ENCODE measurements around the gene PERCC1.

PERCC1 gene

GRCh38 chr16:1442697-1443096 is 11.8 kb downstream of the PERCC1 start:
- Histone ChIP-seq H3K4me1 (ENCODE audit: control insufficient read depth, insufficient read depth, low read length, poor library complexity, severe bottlenecking) (no peaks in the 10 kb centered on the region), H3K27me3 (replicated peaks; ENCODE audit: control insufficient read depth, insufficient read depth, low read length, poor library complexity, severe bottlenecking) (no peaks in the 10 kb centered on the region), H3K36me3 (ENCODE audit: control insufficient read depth, insufficient read depth, low read length) (peaks cover 12% of the 10 kb centered on the region), H3K4me3 (ENCODE audit: insufficient read depth, low read depth, low read length, poor library complexity, severe bottlenecking) (no peak overlapping the region), H3K9me3 (ENCODE audit: control insufficient read depth, low read length) (no peaks in the 10 kb centered on the region), H3K27ac (ENCODE audit: insufficient read depth, low read length, poor library complexity, severe bottlenecking) (no peak overlapping the region)
- DNase-seq = no peak

- H3K27ac ChIP-seq (ENCODE audit: insufficient read depth, low read length, poor library complexity, severe bottlenecking) = no peak overlapping the region
- no peaks in the 10 kb centered on the region for H3K27me3 ChIP-seq (replicated peaks; ENCODE audit: control insufficient read depth, insufficient read depth, low read length, poor library complexity, severe bottlenecking)
- H3K4me3 ChIP-seq (ENCODE audit: insufficient read depth, low read depth, low read length, poor library complexity, severe bottlenecking) = no peak overlapping the region
These were observed 12.6 kb downstream of the PERCC1 start for GRCh38 chr16:1443403-1443973.

GRCh38 chr16:1443980-1444729 is 13.3 kb downstream of the PERCC1 start, which contains the start of gene CCDC154:
Gene CCDC154 (minus strand): TSS chr16:1444556. CDS start chr16:1444322, 234 bp downstream.
- Histone ChIP-seq H3K4me3 (ENCODE audit: insufficient read depth, low read depth, low read length, poor library complexity, severe bottlenecking) (no peak within 1 kb of the TSS), H3K27ac (ENCODE audit: insufficient read depth, low read length, poor library complexity, severe bottlenecking) (no peak within 1 kb of the TSS), H3K4me1 (ENCODE audit: control insufficient read depth, insufficient read depth, low read length, poor library complexity, severe bottlenecking) (no peaks in the 10 kb centered on the region), H3K27me3 (replicated peaks; ENCODE audit: control insufficient read depth, insufficient read depth, low read length, poor library complexity, severe bottlenecking) (no peaks in the 10 kb centered on the region), H3K36me3 (ENCODE audit: control insufficient read depth, insufficient read depth, low read length) (peaks cover 21% of the 10 kb centered on the region), H3K9me3 (ENCODE audit: control insufficient read depth, low read length) (no peaks in the 10 kb centered on the region)
- DNase-seq = no peak

More at GRCh38 chr16:1443403-1443973, 12.6 kb downstream of the PERCC1 start:
- DNase-seq = no peak
- H3K4me1 ChIP-seq (ENCODE audit: control insufficient read depth, insufficient read depth, low read length, poor library complexity, severe bottlenecking) = no peaks in the 10 kb centered on the region
- H3K36me3 ChIP-seq (ENCODE audit: control insufficient read depth, insufficient read depth, low read length) = peaks cover 19% of the 10 kb centered on the region
- H3K9me3 ChIP-seq (ENCODE audit: control insufficient read depth, low read length) = no peaks in the 10 kb centered on the region

DNA sequence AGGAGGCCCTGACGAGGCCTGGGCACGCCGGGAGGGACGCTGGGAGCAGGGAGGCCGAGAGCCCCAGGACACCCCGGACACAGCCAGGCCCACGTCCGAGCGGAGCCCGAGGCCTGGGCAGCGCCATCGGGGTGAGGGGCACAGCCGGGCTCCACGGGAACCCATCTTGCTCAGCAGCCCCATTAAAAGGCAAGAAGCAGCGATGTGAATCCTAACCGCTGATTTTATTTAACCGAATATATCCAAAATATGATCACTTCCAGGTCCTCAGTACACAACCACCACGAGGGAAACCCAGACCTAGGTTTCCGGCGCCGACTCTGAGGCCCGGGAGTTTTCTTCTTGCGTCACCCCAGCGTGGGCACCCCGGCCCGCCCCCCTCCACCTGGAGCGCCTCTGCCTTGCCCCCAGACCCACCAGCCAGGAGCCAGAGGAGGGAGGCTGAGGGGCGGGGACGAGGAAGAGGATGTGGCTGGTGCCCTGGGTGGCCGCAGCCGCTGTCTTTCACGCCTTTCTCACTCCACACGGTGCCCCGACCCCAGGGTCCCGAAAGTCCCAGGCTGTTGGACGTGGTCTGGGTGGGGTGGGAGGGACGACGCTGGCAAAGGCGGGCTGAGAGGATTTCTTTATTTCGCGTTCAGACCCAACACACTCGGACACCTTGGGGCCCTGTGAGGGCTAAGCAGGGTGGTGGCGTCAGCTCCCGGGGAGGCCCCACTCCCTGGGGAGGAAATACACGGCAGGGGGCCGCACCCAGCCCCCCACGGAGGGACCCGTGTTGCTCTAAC is 14.0 kb downstream of the PERCC1 start:
- Histone ChIP-seq H3K27ac (ENCODE audit: insufficient read depth, low read length, poor library complexity, severe bottlenecking) (no peak overlapping the region), H3K27me3 (replicated peaks; ENCODE audit: control insufficient read depth, insufficient read depth, low read length, poor library complexity, severe bottlenecking) (no peaks in the 10 kb centered on the region), H3K36me3 (ENCODE audit: control insufficient read depth, insufficient read depth, low read length) (peaks cover 21% of the 10 kb centered on the region), H3K4me1 (ENCODE audit: control insufficient read depth, insufficient read depth, low read length, poor library complexity, severe bottlenecking) (no peaks in the 10 kb centered on the region), H3K9me3 (ENCODE audit: control insufficient read depth, low read length) (no peaks in the 10 kb centered on the region), H3K4me3 (ENCODE audit: insufficient read depth, low read depth, low read length, poor library complexity, severe bottlenecking) (no peak overlapping the region)
- DNase-seq = no peak

- Histone ChIP-seq H3K36me3 (ENCODE audit: control insufficient read depth, insufficient read depth, low read length) (peaks cover 21% of the 10 kb centered on the region), H3K4me3 (ENCODE audit: insufficient read depth, low read depth, low read length, poor library complexity, severe bottlenecking) (no peak overlapping the region), H3K27me3 (replicated peaks; ENCODE audit: control insufficient read depth, insufficient read depth, low read length, poor library complexity, severe bottlenecking) (no peaks in the 10 kb centered on the region), H3K4me1 (ENCODE audit: control insufficient read depth, insufficient read depth, low read length, poor library complexity, severe bottlenecking) (no peaks in the 10 kb centered on the region), H3K9me3 (ENCODE audit: control insufficient read depth, low read length) (no peaks in the 10 kb centered on the region), H3K27ac (ENCODE audit: insufficient read depth, low read length, poor library complexity, severe bottlenecking) (no peak overlapping the region)
- DNase-seq = no peak
These were observed 14.8 kb downstream of the PERCC1 start for GRCh38 chr16:1445518-1446203.

GRCh38 chr16:1446296-1447080 is 15.6 kb downstream of the PERCC1 start:
- no peak for DNase-seq
- no peaks in the 10 kb centered on the region for H3K4me1 ChIP-seq (ENCODE audit: control insufficient read depth, insufficient read depth, low read length, poor library complexity, severe bottlenecking)
- H3K36me3 ChIP-seq (ENCODE audit: control insufficient read depth, insufficient read depth, low read length) = peaks cover 21% of the 10 kb centered on the region
- no peak overlapping the region for H3K4me3 ChIP-seq (ENCODE audit: insufficient read depth, low read depth, low read length, poor library complexity, severe bottlenecking)
- H3K27ac ChIP-seq (ENCODE audit: insufficient read depth, low read length, poor library complexity, severe bottlenecking) = no peak overlapping the region
- no peaks in the 10 kb centered on the region for H3K27me3 ChIP-seq (replicated peaks; ENCODE audit: control insufficient read depth, insufficient read depth, low read length, poor library complexity, severe bottlenecking)
- no peaks in the 10 kb centered on the region for H3K9me3 ChIP-seq (ENCODE audit: control insufficient read depth, low read length)

DNA sequence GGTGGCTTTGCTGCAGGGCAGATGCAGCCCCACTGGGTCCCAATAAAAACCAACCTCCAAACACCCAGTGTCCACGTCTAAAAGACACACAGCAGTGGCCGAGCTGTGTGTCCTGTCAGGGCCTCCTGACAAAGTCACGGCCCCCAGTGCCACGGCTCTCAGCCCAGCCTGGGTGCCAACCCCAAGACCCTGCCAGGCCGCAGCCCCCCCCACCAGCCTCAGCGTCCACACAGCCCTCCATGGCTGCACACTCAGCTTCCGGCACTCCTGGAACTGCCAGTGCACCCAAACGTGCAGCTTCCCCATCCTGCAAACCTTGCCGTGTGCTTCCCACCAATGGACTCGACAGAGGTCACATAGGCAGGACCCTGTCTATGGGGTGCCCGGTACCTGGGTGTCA is 17.1 kb downstream of the PERCC1 start:
- no peaks in the 10 kb centered on the region for H3K9me3 ChIP-seq (ENCODE audit: control insufficient read depth, low read length)
- H3K4me3 ChIP-seq (ENCODE audit: insufficient read depth, low read depth, low read length, poor library complexity, severe bottlenecking) = no peak overlapping the region
- H3K27ac ChIP-seq (ENCODE audit: insufficient read depth, low read length, poor library complexity, severe bottlenecking) = no peak overlapping the region
- peaks cover 21% of the 10 kb centered on the region for H3K36me3 ChIP-seq (ENCODE audit: control insufficient read depth, insufficient read depth, low read length)
- DNase-seq = no peak
- no peaks in the 10 kb centered on the region for H3K4me1 ChIP-seq (ENCODE audit: control insufficient read depth, insufficient read depth, low read length, poor library complexity, severe bottlenecking)
- H3K27me3 ChIP-seq (replicated peaks; ENCODE audit: control insufficient read depth, insufficient read depth, low read length, poor library complexity, severe bottlenecking) = no peaks in the 10 kb centered on the region

- DNase-seq = no peak
- no peak overlapping the region for H3K4me3 ChIP-seq (ENCODE audit: insufficient read depth, low read depth, low read length, poor library complexity, severe bottlenecking)
- H3K27me3 ChIP-seq (replicated peaks; ENCODE audit: control insufficient read depth, insufficient read depth, low read length, poor library complexity, severe bottlenecking) = no peaks in the 10 kb centered on the region
- no peaks in the 10 kb centered on the region for H3K9me3 ChIP-seq (ENCODE audit: control insufficient read depth, low read length)
- H3K27ac ChIP-seq (ENCODE audit: insufficient read depth, low read length, poor library complexity, severe bottlenecking) = no peak overlapping the region
- H3K4me1 ChIP-seq (ENCODE audit: control insufficient read depth, insufficient read depth, low read length, poor library complexity, severe bottlenecking) = no peaks in the 10 kb centered on the region
- H3K36me3 ChIP-seq (ENCODE audit: control insufficient read depth, insufficient read depth, low read length) = peaks cover 25% of the 10 kb centered on the region
These were observed 17.7 kb downstream of the PERCC1 start for GRCh38 chr16:1448536-1449116.

- no peak overlapping the region for H3K27ac ChIP-seq (ENCODE audit: insufficient read depth, low read length, poor library complexity, severe bottlenecking)
- peaks cover 32% of the 10 kb centered on the region for H3K36me3 ChIP-seq (ENCODE audit: control insufficient read depth, insufficient read depth, low read length)
These were observed 18.4 kb downstream of the PERCC1 start for GRCh38 chr16:1449201-1449788.

More at GRCh38 chr16:1449201-1449788, 18.4 kb downstream of the PERCC1 start:
- Histone ChIP-seq H3K4me1 (ENCODE audit: control insufficient read depth, insufficient read depth, low read length, poor library complexity, severe bottlenecking) (no peaks in the 10 kb centered on the region), H3K4me3 (ENCODE audit: insufficient read depth, low read depth, low read length, poor library complexity, severe bottlenecking) (no peak overlapping the region), H3K27me3 (replicated peaks; ENCODE audit: control insufficient read depth, insufficient read depth, low read length, poor library complexity, severe bottlenecking) (no peaks in the 10 kb centered on the region), H3K9me3 (ENCODE audit: control insufficient read depth, low read length) (no peaks in the 10 kb centered on the region)
- no peak for DNase-seq

All from effector memory CD4-positive, alpha-beta T cell (primary cell).